Activated effector memory CD4-positive, alpha-beta T cell treated with anti-CD3 and anti-CD28 coated beads, Interleukin-2, amount 50 U/mL, for 16 hours (primary cell): ENCODE data around the gene SH2D1B.
"Not testable (repeated sequence)": the region's sequence is repeated elsewhere in the genome, so short reads cannot be mapped to it uniquely, and the experiment has no call there.

Experiments
- DNase-seq: peaks from one replicate; pipeline ENCODE4 v3.0.0-alpha.2; 2020

The SH2D1B gene

GRCh38 chr1:162359523-162360236 lies 52.3 kb downstream of the SH2D1B start:
- no peak for DNase-seq

GRCh38 chr1:162358928-162359327 lies 53.0 kb downstream of the SH2D1B start:
- DNase-seq, result no peak

- no peak for DNase-seq
Observed at GRCh38 chr1:162357681-162358266, 54.2 kb downstream of the SH2D1B start.

- no peak for DNase-seq
Observed at GRCh38 chr1:162353702-162354101, 58.2 kb downstream of the SH2D1B start.

GRCh38 chr1:162353078-162353477 lies 58.9 kb downstream of the SH2D1B start:
- DNase-seq, result no peak

- DNase-seq, result not testable (repeated sequence)
Observed at GRCh38 chr1:162351874-162352273, 60.1 kb downstream of the SH2D1B start.

- DNase-seq, result no peak
Observed at GRCh38 chr1:162351246-162351842, 60.6 kb downstream of the SH2D1B start.

- DNase-seq, result no peak
Observed at GRCh38 chr1:162349635-162350330, 62.2 kb downstream of the SH2D1B start.

- no peak for DNase-seq
Observed at GRCh38 chr1:162347281-162347680, 64.7 kb downstream of the SH2D1B start.
